ENCODE measurements around the gene SCAND1. TPM values are rescaled to one million over a fixed set of nuclear protein-coding genes. Genes with fewer than 3 reads are reported as not detected.
A peak's percentile ranks its signal among the peaks of the same experiment; 100 is the strongest.

SCAND1 gene
- total RNA-seq, 4 donors from 2014 or later, result 88.3 to 138 (median 118) TPM

- TF ChIP-seq, protein P1, sequence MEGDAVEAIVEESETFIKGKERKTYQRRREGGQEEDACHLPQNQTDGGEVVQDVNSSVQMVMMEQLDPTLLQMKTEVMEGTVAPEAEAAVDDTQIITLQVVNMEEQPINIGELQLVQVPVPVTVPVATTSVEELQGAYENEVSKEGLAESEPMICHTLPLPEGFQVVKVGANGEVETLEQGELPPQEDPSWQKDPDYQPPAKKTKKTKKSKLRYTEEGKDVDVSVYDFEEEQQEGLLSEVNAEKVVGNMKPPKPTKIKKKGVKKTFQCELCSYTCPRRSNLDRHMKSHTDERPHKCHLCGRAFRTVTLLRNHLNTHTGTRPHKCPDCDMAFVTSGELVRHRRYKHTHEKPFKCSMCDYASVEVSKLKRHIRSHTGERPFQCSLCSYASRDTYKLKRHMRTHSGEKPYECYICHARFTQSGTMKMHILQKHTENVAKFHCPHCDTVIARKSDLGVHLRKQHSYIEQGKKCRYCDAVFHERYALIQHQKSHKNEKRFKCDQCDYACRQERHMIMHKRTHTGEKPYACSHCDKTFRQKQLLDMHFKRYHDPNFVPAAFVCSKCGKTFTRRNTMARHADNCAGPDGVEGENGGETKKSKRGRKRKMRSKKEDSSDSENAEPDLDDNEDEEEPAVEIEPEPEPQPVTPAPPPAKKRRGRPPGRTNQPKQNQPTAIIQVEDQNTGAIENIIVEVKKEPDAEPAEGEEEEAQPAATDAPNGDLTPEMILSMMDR (IDR thresholded peaks at IDR 0.05 in 4 of 5, conservative IDR thresholded peaks at IDR 0.05 in 1 of 5), result no peak
- TF ChIP-seq POLR2A (IDR thresholded peaks at IDR 0.05), result no peak
- DNase-seq (no peak), ATAC-seq (no peak)
- Histone ChIP-seq H3K27me3 (no peaks in the 10 kb centered on the region), H3K27ac (no peak overlapping the region), H3K36me3 (peaks cover 0 to 21% of the 10 kb centered on the region in 2 donors), H3K9me3 (no peaks in the 10 kb centered on the region), H3K4me1 (peaks cover 19 to 29% of the 10 kb centered on the region in 2 donors), H3K4me3 (no peak overlapping the region)
- in situ Hi-C loops (cut with MboI; ENCODE audit: low sequenced_read_pairs in 4 of 4) (no loop called here), intact Hi-C loops (cut with DNase I; ENCODE audit: low total_unique reads) (loop anchor here (5.0 kb wide), 1 partner anchor 348 kb away; no protein-coding TSS in a partner anchor)
Observed at GRCh38 chr20:35950093-35950492, 4.2 kb downstream of the SCAND1 start.

- in situ Hi-C loops (cut with MboI; ENCODE audit: low sequenced_read_pairs in 4 of 4), result no loop called here
- intact Hi-C loops (cut with DNase I; ENCODE audit: low total_unique reads), result no loop called here
- TF ChIP-seq POLR2A (IDR thresholded peaks at IDR 0.05), result no peak
- TF ChIP-seq, protein P1 (IDR thresholded peaks at IDR 0.05 in 4 of 5, conservative IDR thresholded peaks at IDR 0.05 in 1 of 5), result no peak
- ATAC-seq (no peak), DNase-seq (no peak)
- no peak overlapping the region for H3K4me3 ChIP-seq
- H3K27me3 ChIP-seq, result no peaks in the 10 kb centered on the region
- H3K36me3 ChIP-seq, result peaks cover 0 to 33% of the 10 kb centered on the region in 2 donors
- peaks cover 12 to 23% of the 10 kb centered on the region in 2 donors for H3K4me1 ChIP-seq
- no peak overlapping the region for H3K27ac ChIP-seq
- H3K9me3 ChIP-seq, result no peaks in the 10 kb centered on the region
Observed at GRCh38 chr20:35947907-35948306, 6.4 kb downstream of the SCAND1 start.

DNA sequence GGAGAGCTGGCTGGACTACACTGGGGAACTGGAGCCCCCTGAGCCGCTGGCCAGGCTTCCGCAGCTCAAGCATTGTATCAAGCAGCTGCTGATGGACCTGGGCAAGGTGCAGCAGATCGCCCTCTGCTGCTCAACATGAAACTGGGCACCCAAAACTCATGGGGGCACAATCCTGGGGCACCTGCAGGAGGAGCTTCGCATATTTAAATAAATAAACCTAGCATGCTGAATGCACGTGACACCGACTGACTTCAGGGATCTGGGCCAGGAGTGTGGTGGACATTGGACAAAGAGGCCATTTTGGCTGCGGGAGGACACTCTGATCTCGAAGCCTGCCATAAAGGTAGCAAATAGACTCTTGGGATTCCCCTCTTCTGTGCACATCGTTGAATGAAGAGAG lies 6.8 kb downstream of the SCAND1 start:
- TF ChIP-seq, protein P1 (IDR thresholded peaks at IDR 0.05 in 4 of 5, conservative IDR thresholded peaks at IDR 0.05 in 1 of 5), result peak in 1 of 5 experiments; percentile 10
- no peak for TF ChIP-seq POLR2A (IDR thresholded peaks at IDR 0.05)
- Histone ChIP-seq H3K36me3 (peaks cover 0 to 33% of the 10 kb centered on the region in 2 donors), H3K4me3 (no peak overlapping the region), H3K27ac (no peak overlapping the region), H3K9me3 (no peaks in the 10 kb centered on the region), H3K27me3 (no peaks in the 10 kb centered on the region), H3K4me1 (peaks cover 8 to 19% of the 10 kb centered on the region in 2 donors)
- ATAC-seq, result no peak
- DNase-seq, result no peak
- intact Hi-C loops (cut with DNase I; ENCODE audit: low total_unique reads), result no loop called here
- in situ Hi-C loops (cut with MboI; ENCODE audit: low sequenced_read_pairs in 4 of 4), result no loop called here

GRCh38 chr20:35942243-35942642 lies 12.1 kb downstream of the SCAND1 start:
- H3K36me3 ChIP-seq, result peaks cover 0 to 53% of the 10 kb centered on the region in 2 donors

More at GRCh38 chr20:35942243-35942642, 12.1 kb downstream of the SCAND1 start:
- H3K4me1 ChIP-seq, result no peaks in the 10 kb centered on the region
- in situ Hi-C loops (cut with MboI; ENCODE audit: low sequenced_read_pairs in 4 of 4), result no loop called here
- H3K27me3 ChIP-seq, result no peaks in the 10 kb centered on the region
- no peak for ATAC-seq
- no peak for DNase-seq
- no peak for TF ChIP-seq POLR2A (IDR thresholded peaks at IDR 0.05)
- TF ChIP-seq, protein P1 (IDR thresholded peaks at IDR 0.05 in 4 of 5, conservative IDR thresholded peaks at IDR 0.05 in 1 of 5), result no peak
- H3K4me3 ChIP-seq, result no peak overlapping the region
- no peak overlapping the region for H3K27ac ChIP-seq
- no peaks in the 10 kb centered on the region for H3K9me3 ChIP-seq
- intact Hi-C loops (cut with DNase I; ENCODE audit: low total_unique reads), result no loop called here
